Large intestine (tissue), 3 donors: ENCODE results near the gene ARL8B. TPM values are rescaled to one million over a fixed set of nuclear protein-coding genes. Genes with fewer than 3 reads are reported as not detected.
A peak's percentile ranks its signal among the peaks of the same experiment; 100 is the strongest.
"Not testable (repeated sequence)": the region's sequence is repeated elsewhere in the genome, so short reads cannot be mapped to it uniquely, and the experiment has no call there.

Experiments used
- DNase-seq, 2 donors: peaks; one replicate each; pipeline versions ENCODE4 v3.0.0 to v3.0.0-alpha.2; 2013
- H3K27ac ChIP-seq: one replicate; pipeline ENCODE4 v1.5.1; 2013; ENCODE audit warnings: low read length
- H3K27me3 ChIP-seq: 2 replicates; pipeline ENCODE4 v1.6.1; 2013; ENCODE audit warnings: low read length; ENCODE audit not compliant: control insufficient read depth, insufficient read depth
- H3K36me3 ChIP-seq: 2 replicates; pipeline ENCODE4 v1.6.1; 2013; ENCODE audit warnings: low read length; ENCODE audit not compliant: control insufficient read depth, insufficient read depth
- H3K4me1 ChIP-seq: one replicate; pipeline ENCODE4 v1.6.1; 2013; ENCODE audit warnings: low read length; ENCODE audit not compliant: control insufficient read depth, insufficient read depth
- H3K4me3 ChIP-seq: one replicate; pipeline ENCODE4 v1.5.1; 2013; ENCODE audit warnings: low read length
- H3K9me3 ChIP-seq: one replicate; pipeline ENCODE4 v1.6.1; 2013; ENCODE audit warnings: mild to moderate bottlenecking, low read depth, low read length, moderate library complexity; ENCODE audit not compliant: control insufficient read depth
- WGBS: methylation state at CpG from one replicate; pipeline ENCODE4 v1.1.5; 2013; ENCODE audit warnings: low lambda C conversion rate; ENCODE audit not compliant: insufficient coverage; 5-methylcytosine and 5-hydroxymethylcytosine counted together
- polyA plus RNA-seq: library from polyadenylated mRNA; unstranded; fragments of 120-200 nt; gene quantifications from one replicate; pipeline ENCODE4 v1.2.1, GENCODE V29; 2013

The ARL8B gene
- polyA plus RNA-seq, 1 donor = 68.0 TPM

DNA sequence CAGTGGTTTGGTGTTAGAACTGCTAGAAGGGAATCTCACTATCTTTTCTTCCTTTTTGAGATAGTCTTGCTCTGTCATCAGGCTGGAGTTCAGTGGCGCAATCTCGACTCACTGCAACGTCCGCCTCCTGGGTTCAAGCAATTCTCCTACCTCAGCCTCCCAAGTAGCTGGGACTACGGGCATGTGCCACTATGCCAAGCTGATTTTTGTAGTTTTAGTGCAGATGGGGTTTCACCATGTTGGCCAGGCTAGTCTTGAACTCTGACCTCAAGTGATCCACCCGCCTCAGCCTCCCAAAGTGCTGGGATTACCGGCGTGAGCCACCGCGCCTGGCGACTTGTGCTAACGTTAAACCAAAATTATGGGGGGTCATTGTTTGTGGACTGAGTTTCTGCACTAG, 61.6 kb downstream of the ARL8B start:
- H3K27ac ChIP-seq, H3K27me3 ChIP-seq, DNase-seq, H3K4me3 ChIP-seq, H3K4me1 ChIP-seq, H3K9me3 ChIP-seq: not testable (repeated sequence)
- H3K36me3 ChIP-seq = peaks cover 21% of the 10 kb centered on the region
- WGBS = no CpG with 5 or more reads among the region's 12 CpGs

GRCh38 chr3:5184499-5184898, 62.4 kb downstream of the ARL8B start:
- H3K4me1 ChIP-seq = peaks cover 5% of the 10 kb centered on the region
- no peak overlapping the region for H3K27ac ChIP-seq
- WGBS = no CpG with 5 or more reads among the region's 6 CpGs
- DNase-seq = no peak
- H3K27me3 ChIP-seq = no peaks in the 10 kb centered on the region
- H3K4me3 ChIP-seq = no peak overlapping the region
- no peaks in the 10 kb centered on the region for H3K9me3 ChIP-seq
- peaks cover 17% of the 10 kb centered on the region for H3K36me3 ChIP-seq

- H3K27me3 ChIP-seq = no peaks in the 10 kb centered on the region
- peaks cover 12% of the 10 kb centered on the region for H3K36me3 ChIP-seq
- no peak overlapping the region for H3K27ac ChIP-seq
- no peak for DNase-seq
- H3K4me1 ChIP-seq = peaks cover 5% of the 10 kb centered on the region
- H3K9me3 ChIP-seq = no peaks in the 10 kb centered on the region
- WGBS = 100% methylated on average over 1 of the region's 5 CpGs
- no peak overlapping the region for H3K4me3 ChIP-seq
Measured at GRCh38 chr3:5185093-5185673, 63.1 kb downstream of the ARL8B start.

- DNase-seq = no peak
- H3K4me3 ChIP-seq = peak overlapping the region; percentile 62
- H3K9me3 ChIP-seq = no peaks in the 10 kb centered on the region
- H3K36me3 ChIP-seq = peaks cover 7% of the 10 kb centered on the region
- no peak overlapping the region for H3K27ac ChIP-seq
- WGBS = no CpG with 5 or more reads among the region's 6 CpGs
- peaks cover 8% of the 10 kb centered on the region for H3K4me1 ChIP-seq
- H3K27me3 ChIP-seq = no peaks in the 10 kb centered on the region
Measured at GRCh38 chr3:5186089-5186857, 64.2 kb downstream of the ARL8B start.

DNA sequence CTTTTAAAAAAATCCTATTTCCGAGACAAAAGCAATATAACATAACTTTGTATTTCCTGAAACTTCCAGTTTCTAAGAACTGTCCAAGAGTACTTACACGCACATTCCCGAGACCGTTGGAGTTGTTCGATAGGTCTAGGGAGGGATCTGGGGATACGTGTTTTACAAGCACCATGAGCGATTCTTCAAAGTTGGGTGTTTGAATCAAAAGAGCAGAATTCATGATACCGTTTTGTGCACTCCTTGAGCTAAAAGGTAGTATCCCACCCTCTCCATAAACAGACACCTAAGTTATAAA, 64.7 kb downstream of the ARL8B start:
- DNase-seq = no peak
- H3K9me3 ChIP-seq = no peaks in the 10 kb centered on the region
- peaks cover 8% of the 10 kb centered on the region for H3K4me1 ChIP-seq
- no peaks in the 10 kb centered on the region for H3K27me3 ChIP-seq
- peak overlapping the region; percentile 65 for H3K27ac ChIP-seq
- WGBS = no CpG with 5 or more reads among the region's 8 CpGs
- H3K4me3 ChIP-seq = peak overlapping the region; percentile 62
- H3K36me3 ChIP-seq = peaks cover 2% of the 10 kb centered on the region

GRCh38 chr3:5187156-5187919, 65.2 kb downstream of the ARL8B start, which contains the start of gene EDEM1:
Gene EDEM1, plus strand, starts transcription at chr3:5187707. Its CDS starts 99 bp downstream, at chr3:5187806.
- peak; percentile 92 to 96 for DNase-seq
- H3K9me3 ChIP-seq = no peaks in the 10 kb centered on the region
- H3K36me3 ChIP-seq = no peaks in the 10 kb centered on the region
- H3K27me3 ChIP-seq = no peaks in the 10 kb centered on the region
- peak within 1 kb of the TSS; percentile 97 for H3K4me3 ChIP-seq
- H3K4me1 ChIP-seq = peaks cover 8% of the 10 kb centered on the region
- WGBS = no CpG with 5 or more reads among the region's 78 CpGs
- peak within 1 kb of the TSS; percentile 91 for H3K27ac ChIP-seq

- Histone ChIP-seq H3K27ac (peak overlapping the region; percentile 91), H3K4me1 (peaks cover 8% of the 10 kb centered on the region), H3K27me3 (no peaks in the 10 kb centered on the region), H3K9me3 (no peaks in the 10 kb centered on the region), H3K4me3 (peak overlapping the region; percentile 97), H3K36me3 (peaks cover 2% of the 10 kb centered on the region)
- peak; percentile 20 to 75 for DNase-seq
- no CpG with 5 or more reads among the region's 66 CpGs for WGBS
Measured at GRCh38 chr3:5187920-5188418, 65.9 kb downstream of the ARL8B start.

DNA sequence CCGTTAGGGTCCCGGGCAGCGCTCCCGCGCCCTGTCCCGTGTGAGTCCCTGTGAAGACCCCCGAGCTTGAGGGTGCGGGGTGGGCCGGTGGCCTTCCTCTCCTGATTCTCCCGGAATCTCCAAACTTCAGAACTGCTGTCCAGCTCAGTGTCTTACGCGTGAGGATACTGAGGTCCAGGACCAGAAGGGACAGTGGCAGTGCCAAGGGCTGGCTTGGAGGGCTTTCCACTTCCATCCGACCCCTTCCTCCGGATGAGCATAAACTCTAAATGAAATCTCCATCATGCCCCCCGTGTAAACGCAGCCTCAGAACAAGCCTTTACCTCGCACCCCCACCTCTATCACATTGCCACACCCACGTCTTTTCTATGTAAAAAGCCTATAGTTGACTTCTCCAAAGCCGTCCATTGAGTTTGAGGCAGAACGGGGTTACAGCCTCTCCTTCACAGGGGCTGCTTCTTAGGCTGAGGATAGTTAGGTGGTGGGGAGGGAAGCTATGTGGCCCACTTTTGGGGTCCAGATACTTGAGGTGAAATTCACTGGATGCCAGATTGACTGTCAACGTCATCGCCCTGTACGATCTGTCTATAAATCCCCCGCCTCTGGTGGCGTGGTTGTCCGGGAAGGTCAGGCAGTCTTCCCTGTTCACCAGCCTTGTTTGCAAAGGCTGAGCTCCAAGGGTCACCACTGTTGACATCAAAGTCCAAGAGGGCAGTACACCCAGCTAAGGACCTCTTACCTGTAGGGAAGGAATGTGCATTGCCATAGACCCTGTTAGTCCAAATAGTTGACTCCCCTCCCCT, 66.5 kb downstream of the ARL8B start:
- Histone ChIP-seq H3K4me1 (peaks cover 8% of the 10 kb centered on the region), H3K4me3 (peak overlapping the region; percentile 97), H3K9me3 (no peaks in the 10 kb centered on the region), H3K36me3 (peaks cover 3% of the 10 kb centered on the region), H3K27ac (peak overlapping the region; percentile 91), H3K27me3 (no peaks in the 10 kb centered on the region)
- WGBS = no CpG with 5 or more reads among the region's 26 CpGs
- peak; percentile 57 to 75 for DNase-seq

DNA sequence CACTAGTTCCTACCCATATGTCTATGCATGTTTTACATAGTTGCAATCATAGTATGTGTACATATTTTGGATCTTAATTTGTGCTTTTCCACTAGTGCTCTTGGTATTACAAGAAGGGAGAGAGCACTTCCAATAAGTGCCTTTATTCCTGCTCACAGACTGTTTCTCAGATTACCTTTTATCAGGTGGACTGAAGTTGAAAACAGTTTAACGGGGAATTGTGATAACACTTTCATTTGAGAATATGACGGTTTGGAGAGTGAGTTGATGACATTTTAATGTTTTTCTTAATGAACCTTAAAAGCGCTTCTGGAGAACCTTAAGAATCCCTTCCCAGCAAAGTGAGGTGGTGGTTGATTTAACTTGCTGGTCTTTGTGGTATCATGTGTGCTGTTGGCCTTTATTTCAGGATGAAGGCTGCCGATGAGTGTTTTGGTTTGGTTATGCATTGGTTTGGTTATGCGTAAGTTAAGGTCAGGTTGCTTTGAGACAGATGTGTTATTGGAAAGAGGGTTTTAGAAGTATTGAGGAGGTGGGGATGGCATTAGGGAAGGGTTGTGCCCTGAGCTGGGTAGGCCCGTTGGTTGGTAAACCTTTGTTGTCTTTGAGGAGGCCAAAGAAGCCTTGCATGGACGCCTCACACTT, 68.2 kb downstream of the ARL8B start:
- Histone ChIP-seq H3K9me3 (no peaks in the 10 kb centered on the region), H3K27ac (no peak overlapping the region), H3K27me3 (no peaks in the 10 kb centered on the region), H3K4me1 (peaks cover 8% of the 10 kb centered on the region), H3K4me3 (no peak overlapping the region), H3K36me3 (peaks cover 6% of the 10 kb centered on the region)
- DNase-seq = no peak
- 60% methylated on average over 3 of the region's 7 CpGs for WGBS
